Measurements from ENCODE around the gene THTPA. TPM values are rescaled to one million over a fixed set of nuclear protein-coding genes. Genes with fewer than 3 reads are reported as not detected.
A peak's percentile ranks its signal among the peaks of the same experiment; 100 is the strongest.

Gene THTPA
- total RNA-seq, 4 donors from 2014 or later = 8.1 to 15.1 (median 13.8) TPM

DNA sequence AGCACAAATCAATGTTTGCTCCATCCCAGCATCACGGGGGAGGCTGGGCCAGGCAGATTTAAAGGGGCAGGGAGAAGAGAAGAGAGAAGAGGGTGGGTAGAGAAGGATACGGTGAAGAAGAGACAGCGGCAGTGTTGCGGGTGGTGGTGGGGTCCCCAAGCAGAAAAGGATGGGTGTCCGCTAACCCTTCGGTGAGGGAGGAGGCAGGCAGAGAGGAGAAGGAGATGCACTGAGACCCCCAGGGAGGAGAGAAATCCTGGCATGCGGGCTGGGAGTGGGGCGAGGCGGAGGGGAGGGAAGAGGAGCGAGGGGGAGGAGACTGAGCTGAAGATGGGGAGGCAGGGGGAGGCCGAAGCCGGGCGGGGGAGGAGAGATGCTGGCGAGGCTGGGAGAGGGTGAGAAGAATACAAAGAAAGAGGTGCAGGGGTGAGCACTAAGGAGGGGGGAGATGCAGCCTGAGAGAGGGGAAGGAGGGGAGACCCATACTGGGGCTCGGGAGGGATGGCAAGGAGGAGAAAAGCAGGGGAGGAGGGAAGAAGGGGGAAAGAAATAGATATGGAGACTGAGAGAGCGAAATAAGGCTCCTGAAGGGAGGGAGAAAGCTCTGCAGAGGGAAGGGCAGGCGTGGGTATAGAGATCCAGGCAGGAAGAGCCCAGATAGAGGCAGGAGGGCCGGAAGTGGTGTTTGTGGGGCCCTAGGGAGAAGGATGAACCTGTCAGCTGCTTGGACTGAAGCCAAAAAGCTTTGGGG, 22.7 kb downstream of the THTPA start, which contains the start of gene JPH4:
JPH4 (minus strand) TSS at position 231 of the 751 bp plus-strand sequence. CDS start 1,337 bp downstream, outside the sequence.
- H3K27ac ChIP-seq = no peak within 1 kb of the TSS
- DNase-seq = no peak
- no peaks in the 10 kb centered on the region for H3K36me3 ChIP-seq

GRCh38 chr14:23579311-23579630, 23.2 kb downstream of the THTPA start:
- H3K4me1 ChIP-seq = peaks cover 14 to 34% (median 18%) of the 10 kb centered on the region in 3 donors
- no peak overlapping the region for H3K27ac ChIP-seq
- WGBS, 2 donors = 53 to 59% methylated on average over 3 of the region's 3 CpGs
- H3K36me3 ChIP-seq = no peaks in the 10 kb centered on the region
- intact Hi-C loops (cut with DNase I) = no loop called here
- peaks cover 13 to 79% (median 21%) of the 10 kb centered on the region in 4 donors for H3K27me3 ChIP-seq
- H3K4me3 ChIP-seq = no peak overlapping the region
- no peak for TF ChIP-seq POLR2A (IDR thresholded peaks at IDR 0.05)
- TF ChIP-seq, protein P1, sequence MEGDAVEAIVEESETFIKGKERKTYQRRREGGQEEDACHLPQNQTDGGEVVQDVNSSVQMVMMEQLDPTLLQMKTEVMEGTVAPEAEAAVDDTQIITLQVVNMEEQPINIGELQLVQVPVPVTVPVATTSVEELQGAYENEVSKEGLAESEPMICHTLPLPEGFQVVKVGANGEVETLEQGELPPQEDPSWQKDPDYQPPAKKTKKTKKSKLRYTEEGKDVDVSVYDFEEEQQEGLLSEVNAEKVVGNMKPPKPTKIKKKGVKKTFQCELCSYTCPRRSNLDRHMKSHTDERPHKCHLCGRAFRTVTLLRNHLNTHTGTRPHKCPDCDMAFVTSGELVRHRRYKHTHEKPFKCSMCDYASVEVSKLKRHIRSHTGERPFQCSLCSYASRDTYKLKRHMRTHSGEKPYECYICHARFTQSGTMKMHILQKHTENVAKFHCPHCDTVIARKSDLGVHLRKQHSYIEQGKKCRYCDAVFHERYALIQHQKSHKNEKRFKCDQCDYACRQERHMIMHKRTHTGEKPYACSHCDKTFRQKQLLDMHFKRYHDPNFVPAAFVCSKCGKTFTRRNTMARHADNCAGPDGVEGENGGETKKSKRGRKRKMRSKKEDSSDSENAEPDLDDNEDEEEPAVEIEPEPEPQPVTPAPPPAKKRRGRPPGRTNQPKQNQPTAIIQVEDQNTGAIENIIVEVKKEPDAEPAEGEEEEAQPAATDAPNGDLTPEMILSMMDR (IDR thresholded peaks at IDR 0.05) = no peak
- no peaks in the 10 kb centered on the region for H3K9me3 ChIP-seq
- no peak for DNase-seq

More for the DNA sequence above, 22.7 kb downstream of the THTPA start, which contains the start of gene JPH4:
- intact Hi-C loops (cut with DNase I) = no loop called here
- H3K4me3 ChIP-seq = peak within 1 kb of the TSS in 2 of 4 donors; percentile 26 to 59
- peaks cover 13 to 85% (median 21%) of the 10 kb centered on the region in 4 donors for H3K27me3 ChIP-seq
- WGBS, 2 donors = 22 to 25% methylated on average over 14 to 18 of the region's 18 CpGs
- H3K9me3 ChIP-seq = no peaks in the 10 kb centered on the region
- TF ChIP-seq POLR2A (IDR thresholded peaks at IDR 0.05) = no peak
- peaks cover 14 to 34% (median 18%) of the 10 kb centered on the region in 3 donors for H3K4me1 ChIP-seq

DNA sequence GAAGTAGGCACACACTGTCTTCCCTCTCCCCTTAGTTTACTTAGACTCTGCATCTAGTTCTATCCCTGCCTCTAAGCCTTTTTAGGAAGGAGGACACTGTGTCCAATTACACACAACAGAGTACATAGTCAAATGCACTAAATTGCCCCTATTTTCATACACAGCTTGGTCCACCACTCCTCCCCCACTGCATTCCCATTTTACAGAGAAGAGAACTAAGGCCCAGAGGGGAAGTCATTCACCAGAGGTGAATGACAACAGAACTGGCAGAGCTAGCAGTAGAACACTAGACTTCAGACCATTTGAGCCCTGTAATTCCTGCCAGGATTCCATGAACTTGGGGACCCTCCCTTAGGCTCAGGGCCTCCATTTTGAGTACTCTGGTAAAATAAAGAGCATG, 23.7 kb downstream of the THTPA start:
- H3K4me1 ChIP-seq = peaks cover 14 to 34% (median 18%) of the 10 kb centered on the region in 3 donors
- H3K27ac ChIP-seq = no peak overlapping the region
- no peak for TF ChIP-seq POLR2A (IDR thresholded peaks at IDR 0.05)
- TF ChIP-seq, protein P1 (IDR thresholded peaks at IDR 0.05) = no peak
- H3K27me3 ChIP-seq = peaks cover 13 to 75% (median 21%) of the 10 kb centered on the region in 4 donors
- intact Hi-C loops (cut with DNase I) = no loop called here
- H3K4me3 ChIP-seq = no peak overlapping the region
- no peaks in the 10 kb centered on the region for H3K36me3 ChIP-seq
- no peak for DNase-seq
- H3K9me3 ChIP-seq = no peaks in the 10 kb centered on the region

DNA sequence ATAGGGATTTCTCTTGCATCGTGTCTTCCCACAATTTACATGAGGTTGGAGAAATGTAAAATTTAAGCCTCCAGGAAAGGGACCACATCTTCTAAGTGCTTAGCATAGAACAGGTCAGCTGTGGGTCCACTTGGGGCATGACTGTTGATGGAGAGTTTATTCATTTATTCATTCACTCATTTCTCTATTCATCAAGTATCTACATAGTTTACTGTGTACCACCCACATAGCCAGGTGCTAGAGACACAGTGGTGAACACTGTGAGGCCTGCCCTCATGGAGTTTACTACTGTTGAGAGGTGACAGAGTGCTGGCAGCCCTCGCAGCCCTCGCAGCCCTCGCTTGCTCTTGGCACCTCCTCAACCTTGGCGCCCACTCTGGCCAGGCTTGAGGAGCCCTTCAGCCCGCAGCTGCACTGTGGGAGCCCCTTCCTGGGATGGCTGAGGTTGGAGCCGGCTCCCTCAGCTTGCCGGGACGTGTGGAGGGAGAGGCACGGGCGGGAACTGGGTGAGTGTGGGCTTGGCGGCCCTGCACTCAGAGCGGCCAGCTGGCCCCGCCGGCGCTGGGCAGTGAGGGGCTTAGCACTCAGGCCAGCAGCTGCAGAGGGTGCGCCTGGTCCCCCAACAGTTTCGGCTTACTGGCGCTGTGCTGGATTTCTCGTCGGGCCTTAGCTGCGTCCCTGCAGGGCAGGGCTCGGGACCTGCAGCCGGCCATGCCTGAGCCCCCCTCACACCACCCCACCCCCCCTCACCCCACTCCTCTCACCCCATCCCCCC, 24.3 kb downstream of the THTPA start:
- WGBS, 2 donors = 76 to 84% methylated on average over 5 to 6 of the region's 24 CpGs

DNA sequence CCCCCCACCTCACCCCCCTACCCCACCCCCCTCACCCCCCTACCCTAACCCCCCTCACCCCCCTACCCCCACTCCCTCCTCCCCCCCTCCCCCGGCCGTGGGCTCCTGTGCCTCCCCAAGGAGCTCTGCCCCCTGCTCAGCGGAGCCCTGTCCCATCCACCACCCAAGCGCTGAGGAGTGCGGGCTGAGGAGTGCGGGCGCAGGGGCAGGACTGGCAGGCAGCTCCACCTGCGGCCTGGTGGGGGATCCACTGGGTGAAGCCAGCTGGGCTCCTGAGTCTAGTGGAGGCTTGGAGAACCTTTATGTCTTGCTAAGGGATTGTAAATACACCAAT, 24.8 kb downstream of the THTPA start:
- Histone ChIP-seq H3K27ac (no peak overlapping the region), H3K27me3 (peaks cover 10 to 69% (median 20%) of the 10 kb centered on the region in 4 donors), H3K9me3 (no peaks in the 10 kb centered on the region), H3K36me3 (no peaks in the 10 kb centered on the region), H3K4me1 (peaks cover 14 to 30% (median 18%) of the 10 kb centered on the region in 3 donors), H3K4me3 (no peak overlapping the region)
- intact Hi-C loops (cut with DNase I) = no loop called here
- WGBS, 2 donors = 80% methylated on average over 1 of the region's 8 CpGs; no CpG with 5 or more reads in 1 of the 2 donors
- no peak for DNase-seq
- no peak for TF ChIP-seq POLR2A (IDR thresholded peaks at IDR 0.05)
- TF ChIP-seq, protein P1 (IDR thresholded peaks at IDR 0.05) = no peak

More for the DNA sequence above, 24.3 kb downstream of the THTPA start:
- peaks cover 13 to 74% (median 21%) of the 10 kb centered on the region in 4 donors for H3K27me3 ChIP-seq
- no peaks in the 10 kb centered on the region for H3K9me3 ChIP-seq
- intact Hi-C loops (cut with DNase I) = no loop called here
- H3K4me3 ChIP-seq = no peak overlapping the region
- H3K4me1 ChIP-seq = peaks cover 14 to 34% (median 18%) of the 10 kb centered on the region in 3 donors
- DNase-seq = no peak
- TF ChIP-seq POLR2A (IDR thresholded peaks at IDR 0.05) = no peak
- no peaks in the 10 kb centered on the region for H3K36me3 ChIP-seq
- H3K27ac ChIP-seq = no peak overlapping the region

All from esophagus squamous epithelium (tissue), 5 donors.